GM12878 (cell line): ENCODE measurements around the gene IPMK.

Experiments used
- CHD1 ChIP-seq: IDR thresholded peaks from 2 replicates; pipeline ENCODE4 v1.6.1; 2012; ENCODE audit warnings: low read depth, low read length, improper control_type of control experiment
- ETV6 ChIP-seq, 2 experiments: fragments of 450-650 bp in 1 of 2; IDR thresholded peaks in 1 of 2; conservative IDR thresholded peaks in 1 of 2; 2 replicates each; pipeline ENCODE4 v1.6.1; 2014; ENCODE audit warnings: antibody characterized with exemption in 1 of 2, borderline replicate concordance in 1 of 2, low read depth in 1 of 2, mild to moderate bottlenecking in 1 of 2, moderate library complexity in 1 of 2
- IKZF1 ChIP-seq: fragments of 450-650 bp; conservative IDR thresholded peaks from 2 replicates; pipeline ENCODE4 v1.6.1; 2017; ENCODE audit warnings: antibody characterized with exemption, mild to moderate bottlenecking
- POLR2AphosphoS5 ChIP-seq: IDR thresholded peaks from 2 replicates; pipeline ENCODE4 v1.6.1; 2011; ENCODE audit warnings: mild to moderate bottlenecking, low read length, inconsistent platforms
- SMC3 ChIP-seq: IDR thresholded peaks from 2 replicates; pipeline ENCODE4 v1.6.1; 2011; ENCODE audit warnings: low read length, improper control_type of control experiment, borderline replicate concordance
- SRF ChIP-seq, 2 experiments: IDR thresholded peaks; 2 replicates each; pipeline ENCODE4 v1.6.1; 2011; ENCODE audit warnings: low read depth in 2 of 2, low read length in 2 of 2, mild to moderate bottlenecking in 1 of 2, moderate library complexity in 1 of 2
- ZNF384 ChIP-seq: IDR thresholded peaks from 2 replicates; pipeline ENCODE4 v1.6.1; 2012; ENCODE audit warnings: low read depth, mild to moderate bottlenecking, low read length, improper control_type of control experiment, borderline replicate concordance
- TF ChIP-seq, protein P1 (sequence below), 3 experiments: IDR thresholded peaks in 2 of 3; conservative IDR thresholded peaks in 1 of 3; 2 replicates each; pipeline ENCODE4 v1.5.1; 2011; ENCODE audit warnings: low read depth in 3 of 3, low read length in 3 of 3, mild to moderate bottlenecking in 3 of 3, control low read depth in 2 of 3, moderate library complexity in 2 of 3, inconsistent platforms in 1 of 3, mixed read lengths in 1 of 3; ENCODE audit not compliant: control insufficient read depth in 2 of 3, insufficient read depth in 1 of 3; ENCODE audit errors: extremely low read depth in 1 of 3

DNA sequence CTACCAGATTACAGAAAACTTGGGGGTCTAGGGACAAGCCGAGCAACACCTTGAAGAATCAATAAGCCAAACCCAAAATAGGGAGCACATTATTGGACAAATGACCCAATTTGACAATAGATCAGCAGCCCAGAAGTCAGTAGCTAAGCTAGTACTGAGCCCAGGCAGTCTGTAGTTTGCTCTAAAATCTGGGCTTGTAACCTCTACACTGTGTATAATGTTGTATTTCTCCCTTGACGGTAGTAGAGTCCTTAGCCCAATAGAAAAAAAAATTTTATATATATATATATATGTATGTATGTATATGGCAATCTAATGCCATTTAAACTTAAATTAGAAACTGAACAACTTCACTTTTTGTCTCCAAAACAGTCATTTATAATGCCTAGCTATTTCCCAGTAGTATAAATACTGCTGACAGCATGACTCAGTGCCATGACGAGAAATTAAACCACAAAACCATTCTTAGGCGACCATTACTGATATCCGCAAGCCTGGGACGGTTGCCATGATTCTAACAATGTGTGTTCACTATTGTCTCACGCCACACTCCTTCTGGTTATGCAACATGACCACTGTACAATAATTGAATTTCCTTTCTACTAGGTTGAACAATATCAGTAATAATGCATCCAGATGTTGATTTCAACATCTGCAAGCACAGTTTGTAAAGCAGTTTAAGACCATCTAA lies 110.5 kb downstream of the IPMK start:
- TF ChIP-seq SRF (IDR thresholded peaks at IDR 0.05; ENCODE audit: low read depth in 2 of 2, low read length in 2 of 2) = no peak
- TF ChIP-seq POLR2AphosphoS5 = no peak
- no peak for TF ChIP-seq ZNF384
- no peak for TF ChIP-seq CHD1
- TF ChIP-seq, protein P1, sequence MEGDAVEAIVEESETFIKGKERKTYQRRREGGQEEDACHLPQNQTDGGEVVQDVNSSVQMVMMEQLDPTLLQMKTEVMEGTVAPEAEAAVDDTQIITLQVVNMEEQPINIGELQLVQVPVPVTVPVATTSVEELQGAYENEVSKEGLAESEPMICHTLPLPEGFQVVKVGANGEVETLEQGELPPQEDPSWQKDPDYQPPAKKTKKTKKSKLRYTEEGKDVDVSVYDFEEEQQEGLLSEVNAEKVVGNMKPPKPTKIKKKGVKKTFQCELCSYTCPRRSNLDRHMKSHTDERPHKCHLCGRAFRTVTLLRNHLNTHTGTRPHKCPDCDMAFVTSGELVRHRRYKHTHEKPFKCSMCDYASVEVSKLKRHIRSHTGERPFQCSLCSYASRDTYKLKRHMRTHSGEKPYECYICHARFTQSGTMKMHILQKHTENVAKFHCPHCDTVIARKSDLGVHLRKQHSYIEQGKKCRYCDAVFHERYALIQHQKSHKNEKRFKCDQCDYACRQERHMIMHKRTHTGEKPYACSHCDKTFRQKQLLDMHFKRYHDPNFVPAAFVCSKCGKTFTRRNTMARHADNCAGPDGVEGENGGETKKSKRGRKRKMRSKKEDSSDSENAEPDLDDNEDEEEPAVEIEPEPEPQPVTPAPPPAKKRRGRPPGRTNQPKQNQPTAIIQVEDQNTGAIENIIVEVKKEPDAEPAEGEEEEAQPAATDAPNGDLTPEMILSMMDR (IDR thresholded peaks at IDR 0.05 in 2 of 3, conservative IDR thresholded peaks at IDR 0.05 in 1 of 3; ENCODE audit: control insufficient read depth in 2 of 3, extremely low read depth in 1 of 3, insufficient read depth in 1 of 3, low read depth in 3 of 3, low read length in 3 of 3) = no peak
- TF ChIP-seq IKZF1 = no peak
- TF ChIP-seq SMC3 = no peak
- no peak for TF ChIP-seq ETV6 (conservative IDR thresholded peaks at IDR 0.05 in 1 of 2, IDR thresholded peaks at IDR 0.05 in 1 of 2; ENCODE audit: borderline replicate concordance in 1 of 2, low read depth in 1 of 2)
